Renal cortical epithelial cell (primary cell): ENCODE measurements around the gene CA11. TPM values are rescaled to one million over a fixed set of nuclear protein-coding genes. Genes with fewer than 3 reads are reported as not detected.
A peak's percentile ranks its signal among the peaks of the same experiment; 100 is the strongest.
"Not testable (repeated sequence)": the region's sequence is repeated elsewhere in the genome, so short reads cannot be mapped to it uniquely, and the experiment has no call there.

Source experiments
- DNase-seq: peaks from one replicate; pipeline ENCODE4 v3.0.0-alpha.2; 2011; ENCODE audit warnings: low read depth
- total RNA-seq: library from RNA; depleted of rRNA; stranded (reverse); fragments of >200 nt; gene quantifications from 2 replicates; pipeline ENCODE4 v1.2.3, GENCODE V29; 2014

CA11 gene
- total RNA-seq, 1 donor from 2014 or later, result 3.3 TPM

- no peak for DNase-seq
Observed at GRCh38 chr19:48641850-48642249, 4.1 kb downstream of the CA11 start.

- no peak for DNase-seq
Observed at GRCh38 chr19:48639483-48640375, 6.3 kb downstream of the CA11 start.

- DNase-seq, result no peak
Observed at GRCh38 chr19:48638831-48639381, 7.1 kb downstream of the CA11 start.

GRCh38 chr19:48637948-48638830 lies 7.8 kb downstream of the CA11 start:
- DNase-seq, result peak; percentile 93

GRCh38 chr19:48637449-48637947 lies 8.5 kb downstream of the CA11 start:
- DNase-seq, result peak; percentile 96

- peak; percentile 38 for DNase-seq
Observed at GRCh38 chr19:48636859-48637448, 9.0 kb downstream of the CA11 start, which contains the start of gene DBP. Gene DBP, minus strand, starts transcription at chr19:48637379. Its CDS starts 385 bp downstream, at chr19:48636994.

GRCh38 chr19:48635966-48636858 lies 9.8 kb downstream of the CA11 start:
- no peak for DNase-seq

- DNase-seq, result no peak
Observed at GRCh38 chr19:48635263-48635965, 10.6 kb downstream of the CA11 start.

- peak; percentile 92 for DNase-seq
Observed at GRCh38 chr19:48634424-48635262, 11.3 kb downstream of the CA11 start.

- DNase-seq, result no peak
Observed at GRCh38 chr19:48634036-48634342, 12.0 kb downstream of the CA11 start.

GRCh38 chr19:48633148-48634035 lies 12.6 kb downstream of the CA11 start:
- no peak for DNase-seq

- peak; percentile 73 for DNase-seq
Observed at GRCh38 chr19:48632692-48633147, 13.3 kb downstream of the CA11 start.

- DNase-seq, result not testable (repeated sequence)
Observed at GRCh38 chr19:48632286-48632685, 13.7 kb downstream of the CA11 start.

- peak; percentile 51 for DNase-seq
Observed at GRCh38 chr19:48631225-48631624, 14.8 kb downstream of the CA11 start.

GRCh38 chr19:48630296-48631063 lies 15.5 kb downstream of the CA11 start:
- DNase-seq, result no peak

GRCh38 chr19:48629599-48630295 lies 16.2 kb downstream of the CA11 start:
- DNase-seq, result peak; percentile 55

- DNase-seq, result no peak
Observed at GRCh38 chr19:48629297-48629598, 16.7 kb downstream of the CA11 start.
